ENCODE measurements around the gene TSC2.

DNA sequence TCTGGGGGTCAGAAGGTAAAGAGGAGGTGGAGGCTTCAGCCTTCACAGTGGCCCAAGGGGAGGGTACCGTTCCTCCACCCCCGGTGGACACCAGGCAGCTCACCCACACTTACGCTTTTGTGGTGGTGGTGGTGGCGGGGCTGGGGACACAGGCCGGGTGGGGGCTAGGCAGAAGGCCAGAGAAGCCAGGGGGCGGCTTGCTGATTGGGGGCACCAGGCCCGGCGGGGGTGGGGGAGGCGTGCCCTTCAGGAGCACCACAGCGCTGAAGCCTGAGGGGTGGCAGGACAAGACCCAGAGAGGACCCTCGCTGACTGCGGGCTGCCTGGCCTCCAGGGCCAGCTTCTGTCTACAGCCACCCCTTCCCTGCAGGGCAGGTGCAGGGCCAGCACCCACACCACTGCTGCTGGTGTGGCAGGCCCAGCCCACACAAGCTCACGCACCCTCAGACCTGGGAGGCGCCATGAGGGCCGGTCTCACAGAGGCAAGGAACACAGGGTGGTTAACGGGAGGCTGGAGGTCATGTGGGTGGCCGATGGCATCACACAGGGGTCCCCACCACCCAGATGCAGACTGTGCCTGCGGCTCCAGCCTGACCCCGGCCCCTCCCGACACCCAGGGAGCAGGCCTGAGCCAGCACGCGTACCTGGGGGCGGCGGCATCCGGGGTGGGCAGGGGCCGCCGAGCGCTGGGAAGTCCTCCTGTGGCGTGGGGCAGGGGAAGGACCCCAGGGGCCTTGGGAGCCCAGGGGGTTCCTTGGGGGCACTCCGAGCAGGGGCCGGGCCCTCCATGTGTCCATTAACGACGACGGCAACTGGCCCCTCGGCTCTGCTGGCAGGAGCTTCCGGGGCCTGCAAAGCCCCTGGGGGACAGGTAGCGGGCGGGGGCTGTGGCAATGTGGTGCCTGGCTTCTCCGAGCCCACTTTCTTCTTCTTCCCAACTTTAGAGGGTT is 48.7 kb upstream of the TSC2 start:
- TF ChIP-seq, protein P1, sequence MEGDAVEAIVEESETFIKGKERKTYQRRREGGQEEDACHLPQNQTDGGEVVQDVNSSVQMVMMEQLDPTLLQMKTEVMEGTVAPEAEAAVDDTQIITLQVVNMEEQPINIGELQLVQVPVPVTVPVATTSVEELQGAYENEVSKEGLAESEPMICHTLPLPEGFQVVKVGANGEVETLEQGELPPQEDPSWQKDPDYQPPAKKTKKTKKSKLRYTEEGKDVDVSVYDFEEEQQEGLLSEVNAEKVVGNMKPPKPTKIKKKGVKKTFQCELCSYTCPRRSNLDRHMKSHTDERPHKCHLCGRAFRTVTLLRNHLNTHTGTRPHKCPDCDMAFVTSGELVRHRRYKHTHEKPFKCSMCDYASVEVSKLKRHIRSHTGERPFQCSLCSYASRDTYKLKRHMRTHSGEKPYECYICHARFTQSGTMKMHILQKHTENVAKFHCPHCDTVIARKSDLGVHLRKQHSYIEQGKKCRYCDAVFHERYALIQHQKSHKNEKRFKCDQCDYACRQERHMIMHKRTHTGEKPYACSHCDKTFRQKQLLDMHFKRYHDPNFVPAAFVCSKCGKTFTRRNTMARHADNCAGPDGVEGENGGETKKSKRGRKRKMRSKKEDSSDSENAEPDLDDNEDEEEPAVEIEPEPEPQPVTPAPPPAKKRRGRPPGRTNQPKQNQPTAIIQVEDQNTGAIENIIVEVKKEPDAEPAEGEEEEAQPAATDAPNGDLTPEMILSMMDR (IDR thresholded peaks at IDR 0.05) = no peak
- TF ChIP-seq POLR2A (IDR thresholded peaks at IDR 0.05) = no peak

Data from right lobe of liver (tissue), 4 donors.